Stomach (tissue), 9 donors: ENCODE measurements around the gene PLS3. TPM values are rescaled to one million over a fixed set of nuclear protein-coding genes. Genes with fewer than 3 reads are reported as not detected.

Experiments used
- DNase-seq, 2 donors: peaks; one replicate each; pipeline versions ENCODE4 v3.0.0 to v3.0.0-alpha.2; 2013 to 2019
- H3K27ac ChIP-seq, 5 donors: fragments of 200-600 bp in 4 of 5; sonication (generic) in 4 of 5; one replicate each; pipeline ENCODE4 v1.5.1; 2013 to 2019; ENCODE audit warnings: mild to moderate bottlenecking in 1 of 5, moderate library complexity in 1 of 5
- H3K27me3 ChIP-seq, 3 donors: fragments of 200-600 bp; sonication (generic); one replicate each; pipeline ENCODE4 v1.5.1; 2017 to 2019; ENCODE audit warnings: mixed run types in 1 of 3
- H3K36me3 ChIP-seq, 4 donors: fragments of 200-600 bp; sonication (generic); 1 replicate in 3 of 4; 2 replicates in 1 of 4; pipeline ENCODE4 v1.5.1; 2016 to 2019
- H3K4me1 ChIP-seq, 4 donors: fragments of 200-600 bp; sonication (generic); one replicate each; pipeline ENCODE4 v1.5.1; 2016 to 2019
- H3K4me3 ChIP-seq, 4 donors: fragments of 200-600 bp; sonication (generic) in 3 of 4; one replicate each; pipeline ENCODE4 v1.5.1; 2016 to 2019; ENCODE audit warnings: mild to moderate bottlenecking in 1 of 4
- H3K9me3 ChIP-seq, 4 donors: fragments of 200-600 bp; sonication (generic); one replicate each; pipeline ENCODE4 v1.5.1; 2016 to 2019
- EP300 ChIP-seq: sonication (generic); formaldehyde crosslinking; IDR thresholded peaks from one replicate; pipeline ENCODE4 v1.6.1; 2017; ENCODE audit warnings: antibody characterized with exemption
- POLR2A ChIP-seq, 4 donors: fragments of 450-650 bp; IDR thresholded peaks; one replicate each; pipeline ENCODE4 v1.6.1; 2016; ENCODE audit warnings: antibody characterized with exemption in 4 of 4, control low read depth in 2 of 4, mild to moderate bottlenecking in 1 of 4, moderate library complexity in 1 of 4
- POLR2AphosphoS5 ChIP-seq, 3 donors: sonication (generic); formaldehyde crosslinking; IDR thresholded peaks; one replicate each; pipeline ENCODE4 v1.6.1; 2016; ENCODE audit warnings: antibody characterized with exemption in 3 of 3
- WGBS, 5 donors: extraction: QIAGEN DNeasy Blood & Tissue Kit in 3 of 5; methylation state at CpG; one replicate each; pipeline versions ENCODE4 v1.1.5 to v1.1.7; 2013 to 2018; 5-methylcytosine and 5-hydroxymethylcytosine counted together
- intact Hi-C: fragments of 100-400 bp; cut with DNase I; formaldehyde crosslinking; loops from one replicate; pipeline ENCODE4 v1.15.1; 2023; ENCODE audit warnings: low total_unique reads
- polyA plus RNA-seq, 3 donors: library from polyadenylated mRNA; stranded (reverse); fragments of 200-250 nt; gene quantifications; one replicate each; pipeline ENCODE4 v1.2.3, GENCODE V29; 2013
- total RNA-seq, 5 donors: library from RNA; depleted of rRNA; stranded (reverse); fragments of >200 nt; gene quantifications; one replicate each; pipeline versions ENCODE4 v1.1.0 to v1.2.3, GENCODE V29; 2014 to 2016
- TF ChIP-seq, protein P1 (sequence below), 7 experiments: fragments of 450-650 bp in 4 of 7; fragments of 200-600 bp in 3 of 7; sonication (generic) in 3 of 7; IDR thresholded peaks; one replicate each; pipeline ENCODE4 v1.5.1; 2016 to 2019; ENCODE audit warnings: antibody characterized with exemption in 7 of 7, control low read depth in 2 of 7, mild to moderate bottlenecking in 1 of 7
- donor health status: healthy with polysubstance abuse.
- donor health status: Bipolar disorder and iron deficiency.
- donor health status: healthy.

PLS3 gene
- total and polyA plus RNA-seq, 8 donors: 7.5 to 129 (median 41.6) TPM

DNA sequence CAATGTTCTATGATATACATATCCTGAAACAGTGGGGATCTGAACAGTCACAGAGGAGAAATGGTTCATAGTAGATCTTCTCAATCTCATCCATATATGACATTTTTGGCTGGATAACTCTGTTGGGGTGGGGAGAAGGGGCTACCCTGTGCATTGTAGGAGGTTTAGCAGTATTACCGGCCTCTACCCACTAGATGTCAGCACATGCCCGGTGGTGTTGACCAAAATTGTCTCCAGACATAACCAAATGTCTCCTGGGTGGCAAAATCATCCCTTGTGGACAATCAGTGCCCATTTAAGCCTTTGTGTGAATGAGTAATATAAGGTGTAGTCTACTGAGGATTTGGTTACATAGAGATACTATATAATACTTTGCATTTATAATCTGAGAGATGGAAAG lies 89.9 kb downstream of the PLS3 start:
- Histone ChIP-seq H3K27me3 (peaks cover 0 to 5% (median 0%) of the 10 kb centered on the region in 3 donors), H3K9me3 (no peaks in the 10 kb centered on the region), H3K36me3 (peaks cover 0 to 31% (median 22%) of the 10 kb centered on the region in 4 donors), H3K4me1 (no peaks in the 10 kb centered on the region), H3K4me3 (no peak overlapping the region), H3K27ac (no peak overlapping the region)
- WGBS, 5 donors: 0 to 8% (median 5%) methylated on average over 2 of the region's 2 CpGs
- TF ChIP-seq, protein P1, sequence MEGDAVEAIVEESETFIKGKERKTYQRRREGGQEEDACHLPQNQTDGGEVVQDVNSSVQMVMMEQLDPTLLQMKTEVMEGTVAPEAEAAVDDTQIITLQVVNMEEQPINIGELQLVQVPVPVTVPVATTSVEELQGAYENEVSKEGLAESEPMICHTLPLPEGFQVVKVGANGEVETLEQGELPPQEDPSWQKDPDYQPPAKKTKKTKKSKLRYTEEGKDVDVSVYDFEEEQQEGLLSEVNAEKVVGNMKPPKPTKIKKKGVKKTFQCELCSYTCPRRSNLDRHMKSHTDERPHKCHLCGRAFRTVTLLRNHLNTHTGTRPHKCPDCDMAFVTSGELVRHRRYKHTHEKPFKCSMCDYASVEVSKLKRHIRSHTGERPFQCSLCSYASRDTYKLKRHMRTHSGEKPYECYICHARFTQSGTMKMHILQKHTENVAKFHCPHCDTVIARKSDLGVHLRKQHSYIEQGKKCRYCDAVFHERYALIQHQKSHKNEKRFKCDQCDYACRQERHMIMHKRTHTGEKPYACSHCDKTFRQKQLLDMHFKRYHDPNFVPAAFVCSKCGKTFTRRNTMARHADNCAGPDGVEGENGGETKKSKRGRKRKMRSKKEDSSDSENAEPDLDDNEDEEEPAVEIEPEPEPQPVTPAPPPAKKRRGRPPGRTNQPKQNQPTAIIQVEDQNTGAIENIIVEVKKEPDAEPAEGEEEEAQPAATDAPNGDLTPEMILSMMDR (IDR thresholded peaks at IDR 0.05): peak in 3 of 7 experiments; percentile 36 to 48 (median 37)
- TF ChIP-seq POLR2A (IDR thresholded peaks at IDR 0.05): no peak
- intact Hi-C loops: no loop called here
- DNase-seq: peak; percentile 31 to 68

DNA sequence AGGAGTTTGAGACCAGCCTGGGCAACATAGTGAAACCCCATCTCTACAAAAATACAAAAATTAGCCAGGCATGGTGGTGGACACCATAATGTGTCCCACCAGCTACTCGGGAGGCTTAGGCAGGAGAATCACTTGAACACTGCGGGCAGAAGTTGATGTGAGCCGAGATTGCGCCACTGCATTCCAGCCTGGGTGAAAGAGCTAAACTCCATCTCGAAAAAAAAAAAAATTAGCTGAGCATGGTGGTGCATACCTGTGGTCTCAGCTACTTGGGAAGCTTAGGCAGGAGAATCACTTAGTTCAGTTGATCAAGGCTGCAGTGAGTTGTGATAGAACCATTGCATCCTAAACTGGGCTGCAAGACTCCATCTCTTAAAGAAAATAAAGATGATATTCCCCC lies 91.2 kb downstream of the PLS3 start:
- DNase-seq: no peak
- WGBS, 5 donors: 90 to 98% (median 92%) methylated on average over 5 of the region's 5 CpGs

DNA sequence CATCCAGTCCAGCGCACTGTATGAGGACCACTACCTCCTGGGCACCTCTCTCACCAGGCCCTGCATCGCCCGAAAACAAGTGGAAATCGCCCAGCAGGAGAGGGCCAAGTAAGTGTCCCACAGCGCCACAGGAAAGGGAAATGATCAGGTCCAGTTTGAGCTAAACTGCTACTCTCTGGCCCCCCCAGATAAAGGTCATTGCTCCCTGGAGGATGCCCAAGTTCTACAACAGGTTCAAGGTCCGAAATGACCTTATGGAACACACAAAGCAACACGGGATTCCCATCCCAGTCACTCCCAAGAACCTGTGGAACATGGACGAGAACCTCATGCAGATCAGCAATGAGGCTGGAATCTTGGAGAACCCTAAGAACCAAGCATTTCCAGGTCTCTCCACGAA lies 104.1 kb downstream of the PLS3 start:
- Histone ChIP-seq H3K4me1 (no peaks in the 10 kb centered on the region), H3K4me3 (no peak overlapping the region), H3K36me3 (no peaks in the 10 kb centered on the region), H3K9me3 (peaks cover 0 to 3% (median 0%) of the 10 kb centered on the region in 4 donors), H3K27ac (no peak overlapping the region), H3K27me3 (no peaks in the 10 kb centered on the region)
- 85 to 94% (median 90%) methylated on average over 6 to 9 of the region's 9 CpGs for WGBS, 5 donors
- TF ChIP-seq, protein P1 (IDR thresholded peaks at IDR 0.05): no peak
- no peak for TF ChIP-seq POLR2A (IDR thresholded peaks at IDR 0.05)
- TF ChIP-seq POLR2AphosphoS5 (IDR thresholded peaks at IDR 0.05): no peak
- TF ChIP-seq EP300: no peak
- intact Hi-C loops: no loop called here
- no peak for DNase-seq

More for the DNA sequence above, 91.2 kb downstream of the PLS3 start:
- H3K9me3 ChIP-seq: no peaks in the 10 kb centered on the region
- intact Hi-C loops: no loop called here
- H3K27ac ChIP-seq: no peak overlapping the region
- H3K4me3 ChIP-seq: no peak overlapping the region
- no peak for TF ChIP-seq EP300
- no peak for TF ChIP-seq POLR2AphosphoS5 (IDR thresholded peaks at IDR 0.05)
- TF ChIP-seq, protein P1 (IDR thresholded peaks at IDR 0.05): no peak
- no peak for TF ChIP-seq POLR2A (IDR thresholded peaks at IDR 0.05)
- H3K36me3 ChIP-seq: peaks cover 0 to 22% (median 15%) of the 10 kb centered on the region in 4 donors
- H3K4me1 ChIP-seq: no peaks in the 10 kb centered on the region
- peaks cover 0 to 5% (median 0%) of the 10 kb centered on the region in 3 donors for H3K27me3 ChIP-seq

DNA sequence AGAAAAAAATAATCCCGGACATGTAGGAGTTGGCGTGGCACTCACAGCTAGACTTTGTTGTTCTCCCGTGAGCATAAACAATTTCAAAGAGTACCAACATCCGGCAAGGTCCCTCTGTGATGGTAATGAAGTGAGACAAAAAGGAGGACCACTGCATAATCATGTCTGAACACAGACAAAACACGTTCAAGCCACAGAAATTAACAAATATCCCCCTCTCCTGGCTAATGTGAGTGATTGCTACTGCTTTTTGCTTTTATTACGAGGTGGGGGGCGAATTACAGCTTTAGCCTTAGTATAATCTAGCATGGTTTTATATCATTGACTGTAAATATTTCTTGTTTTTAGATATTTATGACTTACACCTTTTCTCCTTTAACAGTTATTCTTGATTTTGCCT lies 118.5 kb downstream of the PLS3 start:
- Histone ChIP-seq H3K4me1 (no peaks in the 10 kb centered on the region), H3K27ac (no peak overlapping the region), H3K36me3 (no peaks in the 10 kb centered on the region), H3K9me3 (no peaks in the 10 kb centered on the region), H3K27me3 (peaks cover 0 to 9% (median 0%) of the 10 kb centered on the region in 3 donors), H3K4me3 (no peak overlapping the region)
- TF ChIP-seq EP300 (no peak), POLR2AphosphoS5 (IDR thresholded peaks at IDR 0.05) (no peak), POLR2A (IDR thresholded peaks at IDR 0.05) (no peak)
- TF ChIP-seq, protein P1 (IDR thresholded peaks at IDR 0.05): peak in 1 of 7 experiments; percentile 6
- DNase-seq: peak in 1 of 2 donors; percentile 34
- intact Hi-C loops: no loop called here
- 14 to 21% (median 17%) methylated on average over 7 of the region's 7 CpGs for WGBS, 5 donors
